HG02970 (cell line): ENCODE data around the gene CACNB4.

ENCODE experiments used
- ATAC-seq: cut with Tn5 transposase; IDR thresholded peaks from one replicate; pipeline ENCODE4 v1.9.1; 2021; ENCODE audit warnings: mild to moderate bottlenecking, moderate library complexity, moderate number of reproducible peaks; ENCODE audit not compliant: unreplicated experiment, low FRiP score

Gene CACNB4

DNA sequence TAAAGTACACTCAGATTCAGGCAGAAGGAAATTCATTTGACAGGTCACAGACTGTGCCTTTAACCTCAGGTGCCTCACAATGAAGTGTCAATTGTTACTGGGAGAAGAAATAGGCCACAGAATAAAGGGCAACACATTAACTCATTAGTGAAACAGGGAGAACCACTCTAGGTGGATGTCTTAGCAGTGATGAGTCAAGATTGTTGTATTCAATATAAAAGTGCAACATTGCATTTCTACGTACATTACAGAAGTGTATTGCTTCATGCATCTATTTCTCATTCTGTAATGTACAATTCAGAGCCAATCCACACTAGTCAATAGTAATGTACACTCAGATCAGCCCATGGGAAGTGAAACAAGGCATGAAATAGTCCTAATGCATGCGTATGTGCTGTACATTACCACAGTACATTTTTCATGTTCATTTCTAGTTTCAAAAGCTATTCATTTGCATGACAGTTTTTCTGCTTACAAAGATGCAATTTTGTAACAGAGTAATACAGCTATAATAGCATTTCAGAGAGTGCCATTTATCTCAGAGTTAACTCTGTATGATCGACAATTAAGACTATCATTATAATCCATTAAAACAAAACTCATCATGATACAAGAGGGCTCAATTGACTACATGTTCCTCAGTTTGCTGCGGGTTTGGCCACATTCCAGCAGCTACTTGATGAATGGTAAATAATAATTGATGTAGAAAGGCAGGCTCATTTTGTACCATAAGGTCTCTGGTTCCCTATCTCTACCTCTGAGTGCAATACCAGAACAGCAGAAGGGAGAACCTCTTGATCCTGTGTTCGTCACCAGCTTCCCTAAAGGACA is 258.4 kb downstream of the CACNB4 start:
- peak; percentile 97 for ATAC-seq

GRCh38 chr2:151837926-151838325 is 260.9 kb downstream of the CACNB4 start:
- ATAC-seq, result no peak

- ATAC-seq, result no peak
Observed at GRCh38 chr2:151833984-151834383, 264.9 kb downstream of the CACNB4 start.

- ATAC-seq, result no peak
Observed at GRCh38 chr2:151830961-151831360, 267.9 kb downstream of the CACNB4 start.

DNA sequence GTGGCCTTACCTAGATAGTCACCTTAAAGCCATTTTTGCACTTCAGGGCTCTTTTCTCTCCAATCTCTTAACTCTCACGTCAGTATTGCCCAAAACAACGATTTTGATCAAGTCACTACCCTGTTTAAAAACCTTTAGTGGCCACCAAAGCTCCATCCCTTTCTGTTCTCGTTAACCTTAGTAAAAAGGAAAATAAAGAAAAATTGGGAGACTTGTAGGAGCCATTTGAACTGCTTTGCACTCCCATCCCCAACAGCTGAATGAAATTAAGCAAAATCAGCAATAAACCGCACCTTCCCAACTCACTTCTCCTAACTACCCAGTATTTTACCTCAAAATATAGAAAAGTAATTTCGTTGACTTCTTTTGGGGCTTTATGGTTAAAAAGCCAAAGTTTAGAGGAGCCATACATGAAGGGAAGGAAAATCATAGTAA is 269.9 kb downstream of the CACNB4 start:
- ATAC-seq, result no peak

DNA sequence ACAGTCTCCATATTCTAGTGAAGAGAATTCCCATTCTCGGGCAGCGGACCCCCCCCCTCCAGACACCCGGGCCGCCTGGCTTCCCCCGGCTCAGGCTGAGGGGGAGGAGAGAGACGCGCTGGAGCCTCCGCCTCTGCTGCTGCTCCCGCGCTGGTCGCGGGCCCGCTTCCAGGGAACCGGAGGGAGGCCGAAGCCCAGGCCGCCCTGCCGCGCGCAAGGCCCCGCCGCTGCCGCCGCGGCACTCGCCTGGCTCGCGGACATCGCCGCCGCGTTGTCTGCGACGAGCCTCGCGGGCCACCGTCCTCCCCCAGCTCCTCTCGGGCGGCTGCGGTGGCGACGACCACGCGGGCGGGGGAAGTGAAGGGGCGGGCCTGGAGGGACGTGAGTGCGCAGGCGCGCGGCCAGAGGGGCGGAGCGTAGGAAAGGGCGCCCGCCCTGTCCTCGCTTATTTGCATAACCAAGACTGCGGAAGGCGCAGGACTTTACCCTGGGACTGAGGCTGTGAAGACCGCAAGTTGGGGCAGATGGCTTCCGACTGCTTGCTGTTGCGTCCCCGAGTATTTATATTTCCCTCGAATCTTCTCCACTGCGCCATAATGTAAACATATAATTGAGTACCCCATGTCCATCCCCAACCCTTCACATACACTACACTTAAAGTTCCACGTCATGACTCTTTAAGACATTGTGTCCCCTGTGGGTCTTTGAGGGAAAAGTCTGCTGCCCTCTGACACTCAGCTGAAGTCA is 270.5 kb downstream of the CACNB4 start, which contains the start of gene ARL5A:
Gene ARL5A, minus strand, starts transcription at position 279 of the 747 bp plus-strand sequence. Its CDS starts 245 bp downstream, at position 34.
- ATAC-seq, result peak; percentile 95

DNA sequence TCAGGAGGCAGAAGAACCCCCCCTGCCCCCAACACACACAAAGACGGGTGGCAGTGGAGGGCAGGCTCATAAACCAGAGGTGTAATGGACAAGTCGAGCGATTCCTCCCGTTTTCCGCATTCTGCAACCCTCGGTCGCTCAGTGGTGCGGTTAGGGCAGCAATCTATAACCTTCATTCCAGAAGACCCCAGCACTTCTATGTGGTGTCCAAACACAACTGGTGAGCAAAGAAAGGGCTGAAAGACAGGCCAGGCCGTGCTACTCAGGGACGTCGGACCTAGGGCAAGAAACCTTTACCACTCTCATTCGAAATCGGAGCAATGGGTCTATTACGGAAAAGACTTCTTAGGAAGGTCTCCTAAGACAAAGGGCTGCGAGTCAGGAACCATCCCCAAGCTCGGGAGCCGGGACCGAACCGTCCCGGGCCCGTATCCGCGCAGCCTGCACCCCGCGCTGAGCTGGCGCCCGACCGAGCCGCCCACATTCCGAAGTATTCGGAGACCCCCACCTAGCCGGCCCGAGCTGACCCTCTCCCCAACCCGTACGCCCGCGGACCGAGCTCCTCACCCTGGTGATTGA is 271.2 kb downstream of the CACNB4 start:
- peak; percentile 8 for ATAC-seq

GRCh38 chr2:151826737-151827157 is 272.1 kb downstream of the CACNB4 start:
- no peak for ATAC-seq

- ATAC-seq, result no peak
Observed at GRCh38 chr2:151824886-151825285, 274.0 kb downstream of the CACNB4 start.

DNA sequence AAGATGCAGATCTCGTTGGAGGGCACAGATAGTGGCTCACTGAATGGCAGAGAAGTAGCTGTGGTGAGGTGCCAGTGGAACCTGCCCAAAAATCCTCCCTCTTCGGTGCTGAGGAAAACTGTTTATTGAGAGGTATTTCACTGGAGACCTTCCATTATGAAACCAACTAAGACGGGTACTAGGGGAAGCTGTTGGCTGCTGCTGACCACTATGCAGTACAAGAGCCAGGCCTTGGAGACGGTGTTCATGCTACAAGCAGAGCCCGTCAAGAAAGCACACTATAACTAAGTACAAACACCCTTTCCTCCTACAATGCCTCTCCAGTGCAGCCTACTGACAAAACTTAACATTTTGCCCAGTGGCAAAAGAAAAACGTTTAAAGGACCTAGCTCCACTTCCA is 275.2 kb downstream of the CACNB4 start:
- no peak for ATAC-seq

- ATAC-seq, result no peak
Observed at GRCh38 chr2:151819920-151820319, 278.9 kb downstream of the CACNB4 start.

DNA sequence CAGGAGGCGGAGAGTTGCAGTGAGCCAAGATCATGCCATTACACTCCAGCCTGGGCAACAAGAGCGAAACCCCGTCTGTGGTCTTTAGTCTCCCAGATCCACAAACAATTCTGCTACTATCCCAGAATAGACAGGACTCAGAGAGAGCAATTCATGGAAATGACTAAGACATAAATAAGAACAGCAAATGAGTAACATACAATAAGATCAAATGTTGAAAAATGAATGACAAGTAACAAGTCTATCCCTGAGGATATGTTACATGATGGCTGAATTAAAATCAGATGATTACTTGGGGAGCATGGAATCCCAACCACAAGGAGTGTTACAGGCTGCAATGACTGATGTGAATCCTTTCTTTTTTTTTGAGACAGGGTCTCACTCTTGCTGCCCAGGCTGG is 280.9 kb downstream of the CACNB4 start:
- ATAC-seq, result no peak

GRCh38 chr2:151816843-151817242 is 282.0 kb downstream of the CACNB4 start:
- no peak for ATAC-seq

DNA sequence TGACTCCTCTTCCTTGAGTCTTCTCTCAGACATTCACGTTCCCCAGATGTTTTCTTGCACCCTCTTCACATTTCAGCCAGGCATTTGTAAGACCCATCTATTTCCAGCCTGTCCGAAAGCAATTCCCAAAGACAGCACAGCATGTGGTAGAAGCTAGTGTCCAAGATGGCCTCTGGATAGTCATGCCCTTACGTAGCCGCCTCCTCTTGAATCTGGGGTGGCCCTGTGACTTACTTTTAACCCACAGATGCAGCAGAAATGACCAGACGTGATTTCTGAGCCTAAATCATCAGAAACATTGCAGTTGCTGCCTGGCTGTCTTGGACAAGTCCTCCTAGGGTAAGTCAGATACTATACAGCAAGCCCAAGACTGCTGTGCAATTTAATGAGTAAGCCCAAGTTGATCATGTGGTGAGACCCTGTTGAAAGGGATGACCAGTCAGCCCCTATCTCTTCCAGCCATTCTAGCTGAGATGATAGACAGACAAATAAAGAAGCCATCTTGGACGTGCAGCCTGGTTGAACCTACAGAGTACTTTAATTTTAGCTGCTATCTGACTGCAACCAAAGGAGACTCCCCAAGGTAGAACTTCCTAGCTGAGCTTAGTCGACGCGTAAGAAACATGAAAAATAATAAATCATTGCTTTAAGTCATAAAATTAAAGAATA is 282.9 kb downstream of the CACNB4 start:
- no peak for ATAC-seq

DNA sequence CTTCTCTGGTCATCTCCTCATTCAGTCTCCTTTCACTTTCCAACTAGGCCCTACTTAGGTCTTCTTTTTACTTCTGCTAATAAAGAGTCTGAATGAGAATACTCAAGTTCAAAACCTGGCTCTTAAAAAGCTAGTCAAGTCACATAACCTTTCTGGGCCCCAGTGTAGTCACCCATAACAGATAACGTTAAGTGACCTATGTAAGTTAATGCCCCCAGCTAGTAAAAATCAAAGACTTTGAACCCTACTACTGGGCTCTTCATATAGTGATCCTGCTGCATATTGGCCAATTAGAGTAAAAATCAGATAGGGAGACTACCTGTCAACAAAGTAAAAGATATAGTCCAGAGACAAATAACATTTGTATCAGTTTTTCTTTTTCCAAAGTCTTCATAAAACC is 288.4 kb downstream of the CACNB4 start:
- no peak for ATAC-seq

DNA sequence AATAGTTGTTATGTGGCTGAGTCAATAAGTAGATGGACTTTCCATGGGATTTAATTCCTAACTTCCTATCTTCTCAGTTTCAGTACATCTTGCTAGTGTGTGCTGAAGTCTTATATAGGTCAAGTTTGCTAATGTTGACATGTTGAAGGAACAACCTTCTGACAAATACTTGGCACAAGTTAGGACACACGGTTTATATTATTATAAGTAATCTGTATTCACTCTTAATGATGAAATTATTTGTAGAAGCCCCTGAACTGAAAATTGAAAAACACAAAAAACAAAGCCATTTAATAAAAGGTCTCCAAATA is 289.8 kb downstream of the CACNB4 start:
- no peak for ATAC-seq

DNA sequence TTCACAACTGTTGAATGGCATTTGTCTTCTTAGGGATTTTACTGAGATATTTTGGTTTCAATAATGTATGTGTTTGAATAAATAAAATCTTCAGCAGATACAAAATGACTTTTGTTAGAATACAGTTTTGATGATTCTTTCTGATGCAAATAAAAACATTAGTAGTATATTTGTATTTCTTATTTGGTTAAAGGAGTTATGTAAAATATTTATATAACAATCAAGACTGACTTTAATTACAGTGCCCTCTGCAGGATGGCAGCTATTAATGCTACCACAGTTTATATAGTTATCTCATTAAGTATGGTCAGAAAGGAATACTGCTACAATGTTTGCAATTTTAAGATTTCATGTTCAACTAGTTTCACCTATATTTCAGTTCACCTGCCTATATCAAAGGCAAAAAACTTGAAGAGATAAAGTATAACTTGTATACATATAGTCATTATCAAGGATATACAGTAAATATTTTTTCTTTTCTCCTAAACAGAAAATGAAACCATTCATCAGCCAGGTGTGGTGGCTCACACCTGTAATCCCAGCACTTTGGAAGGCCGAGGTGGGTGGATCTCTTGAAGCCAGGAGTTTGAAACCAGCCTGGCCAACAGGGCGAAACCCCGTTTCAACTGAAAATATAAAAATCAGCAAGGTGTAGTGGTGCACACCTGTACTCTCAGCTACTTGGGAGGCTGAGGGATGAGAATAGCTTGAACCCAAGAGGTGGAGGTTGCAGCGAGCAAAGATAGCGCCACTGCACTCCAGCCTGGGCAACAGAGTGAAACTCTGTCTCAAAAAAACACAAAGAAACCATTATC is 290.4 kb downstream of the CACNB4 start:
- ATAC-seq, result no peak

- no peak for ATAC-seq
Observed at GRCh38 chr2:151805961-151806360, 292.9 kb downstream of the CACNB4 start.

DNA sequence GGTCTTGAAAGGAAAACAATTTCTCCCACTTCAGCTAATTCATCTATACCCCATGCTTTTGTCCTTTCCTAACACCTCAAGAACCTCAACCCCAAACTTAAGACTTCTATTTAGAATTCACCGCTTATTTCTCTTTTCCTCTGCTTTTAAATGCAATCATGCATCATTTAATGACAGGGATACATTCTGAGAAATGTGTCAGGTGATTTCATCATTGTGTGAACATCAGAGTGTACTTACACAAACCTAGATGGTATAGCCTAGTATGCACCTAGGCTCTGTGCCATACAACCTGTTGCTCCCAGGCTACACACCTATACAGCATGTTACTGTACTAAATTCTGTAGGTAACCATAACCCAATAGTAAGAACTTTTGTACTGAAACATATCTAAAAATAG is 293.5 kb downstream of the CACNB4 start:
- ATAC-seq, result no peak

GRCh38 chr2:151803811-151804210 is 295.0 kb downstream of the CACNB4 start:
- no peak for ATAC-seq
